ENCODE results near the gene NQO2. TPM values are rescaled to one million over a fixed set of nuclear protein-coding genes. Genes with fewer than 3 reads are reported as not detected.

The NQO2 gene
- total and polyA plus RNA-seq, 10 donors: 16.3 to 55.1 (median 30.7) TPM

- peaks cover 0 to 16% (median 9%) of the 10 kb centered on the region in 6 donors for H3K4me1 ChIP-seq
- H3K4me3 ChIP-seq: no peak overlapping the region
- H3K9me3 ChIP-seq: no peaks in the 10 kb centered on the region
- no peak for TF ChIP-seq CTCF (IDR thresholded peaks at IDR 0.05 in 8 of 11, conservative IDR thresholded peaks at IDR 0.05 in 3 of 11)
- TF ChIP-seq POLR2A (IDR thresholded peaks at IDR 0.05): no peak
- TF ChIP-seq POLR2AphosphoS5 (IDR thresholded peaks at IDR 0.05): no peak
- H3K36me3 ChIP-seq: no peaks in the 10 kb centered on the region
- no peaks in the 10 kb centered on the region for H3K27me3 ChIP-seq (replicated peaks in 1 of 7)
- intact Hi-C loops (cut with DNase I; ENCODE audit: low total_unique reads): no loop called here
- no peak for DNase-seq
- WGBS, 5 donors: 61 to 78% (median 69%) methylated on average over 15 of the region's 15 CpGs
- H3K27ac ChIP-seq: no peak overlapping the region
Observed at GRCh38 chr6:3031857-3032640, 32.4 kb downstream of the NQO2 start.

- H3K27ac ChIP-seq: no peak overlapping the region
- no peak for TF ChIP-seq POLR2AphosphoS5 (IDR thresholded peaks at IDR 0.05)
- TF ChIP-seq POLR2A (IDR thresholded peaks at IDR 0.05): no peak
- no peak for TF ChIP-seq CTCF (IDR thresholded peaks at IDR 0.05 in 8 of 11, conservative IDR thresholded peaks at IDR 0.05 in 3 of 11)
- no peak overlapping the region for H3K4me3 ChIP-seq
- WGBS, 5 donors: 85 to 97% (median 90%) methylated on average over 3 of the region's 3 CpGs
- no peak for DNase-seq
- H3K4me1 ChIP-seq: peaks cover 0 to 15% (median 3%) of the 10 kb centered on the region in 6 donors
- H3K27me3 ChIP-seq (replicated peaks in 1 of 7): no peaks in the 10 kb centered on the region
- no peaks in the 10 kb centered on the region for H3K36me3 ChIP-seq
- H3K9me3 ChIP-seq: no peaks in the 10 kb centered on the region
- intact Hi-C loops (cut with DNase I; ENCODE audit: low total_unique reads): no loop called here
Observed at GRCh38 chr6:3032986-3033385, 33.3 kb downstream of the NQO2 start.

- WGBS, 5 donors: 88 to 96% (median 95%) methylated on average over 5 of the region's 5 CpGs
- TF ChIP-seq POLR2A (IDR thresholded peaks at IDR 0.05): no peak
- TF ChIP-seq POLR2AphosphoS5 (IDR thresholded peaks at IDR 0.05): no peak
- no peak for TF ChIP-seq CTCF (IDR thresholded peaks at IDR 0.05 in 8 of 11, conservative IDR thresholded peaks at IDR 0.05 in 3 of 11)
- Histone ChIP-seq H3K27me3 (replicated peaks in 1 of 7) (no peaks in the 10 kb centered on the region), H3K4me3 (no peak overlapping the region), H3K9me3 (no peaks in the 10 kb centered on the region), H3K36me3 (no peaks in the 10 kb centered on the region), H3K4me1 (peaks cover 0 to 11% (median 1%) of the 10 kb centered on the region in 6 donors), H3K27ac (no peak overlapping the region)
- intact Hi-C loops (cut with DNase I; ENCODE audit: low total_unique reads): no loop called here
- DNase-seq: no peak
Observed at GRCh38 chr6:3033652-3034051, 34.0 kb downstream of the NQO2 start.

- no peak overlapping the region for H3K4me3 ChIP-seq
- TF ChIP-seq POLR2A (IDR thresholded peaks at IDR 0.05): no peak
- TF ChIP-seq CTCF (IDR thresholded peaks at IDR 0.05 in 8 of 11, conservative IDR thresholded peaks at IDR 0.05 in 3 of 11): no peak
- no peak for TF ChIP-seq POLR2AphosphoS5 (IDR thresholded peaks at IDR 0.05)
- peaks cover 0 to 11% (median 1%) of the 10 kb centered on the region in 6 donors for H3K4me1 ChIP-seq
- H3K27me3 ChIP-seq (replicated peaks in 1 of 7): no peaks in the 10 kb centered on the region
- H3K9me3 ChIP-seq: no peaks in the 10 kb centered on the region
- intact Hi-C loops (cut with DNase I; ENCODE audit: low total_unique reads): no loop called here
- no peak for DNase-seq
- H3K36me3 ChIP-seq: no peaks in the 10 kb centered on the region
- H3K27ac ChIP-seq: no peak overlapping the region
- 65 to 89% (median 72%) methylated on average over 5 of the region's 5 CpGs for WGBS, 5 donors
Observed at GRCh38 chr6:3035397-3035796, 35.7 kb downstream of the NQO2 start.
